Measurements from ENCODE around the gene RGS19. TPM values are rescaled to one million over a fixed set of nuclear protein-coding genes. Genes with fewer than 3 reads are reported as not detected.

Gene RGS19
- total RNA-seq, 2 experiments from 2014 or later = 9.7 to 14.8 TPM

DNA sequence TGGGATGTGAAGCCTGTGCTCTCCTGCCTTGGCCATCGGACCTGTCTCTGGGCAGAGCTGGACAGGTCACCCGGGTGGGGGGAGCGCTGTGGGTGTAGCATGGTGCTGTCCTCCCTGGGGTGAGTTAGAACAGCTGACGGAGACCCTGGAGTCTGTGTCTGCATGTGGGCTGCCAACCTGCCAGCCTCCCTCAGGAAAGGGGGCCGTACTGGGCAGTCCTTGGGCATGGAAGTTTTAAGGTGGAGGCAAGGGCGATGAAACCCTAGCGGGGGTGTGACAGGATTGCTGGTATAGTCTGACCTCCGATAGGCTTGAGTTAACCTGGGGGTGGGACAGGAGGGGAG is 32.3 kb downstream of the RGS19 start:
- TF ChIP-seq, protein P1, sequence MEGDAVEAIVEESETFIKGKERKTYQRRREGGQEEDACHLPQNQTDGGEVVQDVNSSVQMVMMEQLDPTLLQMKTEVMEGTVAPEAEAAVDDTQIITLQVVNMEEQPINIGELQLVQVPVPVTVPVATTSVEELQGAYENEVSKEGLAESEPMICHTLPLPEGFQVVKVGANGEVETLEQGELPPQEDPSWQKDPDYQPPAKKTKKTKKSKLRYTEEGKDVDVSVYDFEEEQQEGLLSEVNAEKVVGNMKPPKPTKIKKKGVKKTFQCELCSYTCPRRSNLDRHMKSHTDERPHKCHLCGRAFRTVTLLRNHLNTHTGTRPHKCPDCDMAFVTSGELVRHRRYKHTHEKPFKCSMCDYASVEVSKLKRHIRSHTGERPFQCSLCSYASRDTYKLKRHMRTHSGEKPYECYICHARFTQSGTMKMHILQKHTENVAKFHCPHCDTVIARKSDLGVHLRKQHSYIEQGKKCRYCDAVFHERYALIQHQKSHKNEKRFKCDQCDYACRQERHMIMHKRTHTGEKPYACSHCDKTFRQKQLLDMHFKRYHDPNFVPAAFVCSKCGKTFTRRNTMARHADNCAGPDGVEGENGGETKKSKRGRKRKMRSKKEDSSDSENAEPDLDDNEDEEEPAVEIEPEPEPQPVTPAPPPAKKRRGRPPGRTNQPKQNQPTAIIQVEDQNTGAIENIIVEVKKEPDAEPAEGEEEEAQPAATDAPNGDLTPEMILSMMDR (IDR thresholded peaks at IDR 0.05) = no peak
- DNase-seq (no peak), ATAC-seq (ENCODE audit: poor library complexity) (no peak)
- H3K4me1 Mint-ChIP-seq (ENCODE audit: low read depth) = peaks cover 26% of the 10 kb centered on the region
- POLR2A ChIA-PET = interaction anchor here (0.7 to 1.2 kb wide), 2 partner anchors 9 to 69 kb away, joined by 3 read pairs; no protein-coding TSS in a partner anchor
- H3K36me3 ChIP-seq (ENCODE audit: insufficient read depth, low read length) = no peaks in the 10 kb centered on the region
- no peak overlapping the region for H3K27ac ChIP-seq (ENCODE audit: low read depth in 1 of 2, low read length in 2 of 2)
- CTCF ChIA-PET = interaction anchor here (1.2 kb wide), 1 partner anchor 9 kb away, joined by 3 read pairs; no protein-coding TSS in a partner anchor
- peaks cover 0 to 22% of the 10 kb centered on the region in 2 experiments for H3K9me3 ChIP-seq (ENCODE audit: control insufficient read depth in 1 of 2, insufficient read depth in 1 of 2, low read length in 2 of 2)
- no peaks in the 10 kb centered on the region for H3K36me3 Mint-ChIP-seq (ENCODE audit: low read depth)
- H3K27me3 ChIP-seq (ENCODE audit: control insufficient read depth in 1 of 2, insufficient read depth in 2 of 2, low read length in 2 of 2) = peaks cover 25 to 33% of the 10 kb centered on the region in 2 experiments
- intact Hi-C loops (cut with DNase I, micrococcal nuclease) = no loop called here
- no peaks in the 10 kb centered on the region for H3K9me3 Mint-ChIP-seq
- no peak overlapping the region for H3K27ac Mint-ChIP-seq
- H3K4me3 Mint-ChIP-seq = no peak overlapping the region
- peaks cover 21% of the 10 kb centered on the region for H3K4me1 ChIP-seq (ENCODE audit: insufficient read depth, low read length)
- no peak overlapping the region for H3K4me3 ChIP-seq (ENCODE audit: low read length)
- H3K27me3 Mint-ChIP-seq = peaks cover 34% of the 10 kb centered on the region

DNA sequence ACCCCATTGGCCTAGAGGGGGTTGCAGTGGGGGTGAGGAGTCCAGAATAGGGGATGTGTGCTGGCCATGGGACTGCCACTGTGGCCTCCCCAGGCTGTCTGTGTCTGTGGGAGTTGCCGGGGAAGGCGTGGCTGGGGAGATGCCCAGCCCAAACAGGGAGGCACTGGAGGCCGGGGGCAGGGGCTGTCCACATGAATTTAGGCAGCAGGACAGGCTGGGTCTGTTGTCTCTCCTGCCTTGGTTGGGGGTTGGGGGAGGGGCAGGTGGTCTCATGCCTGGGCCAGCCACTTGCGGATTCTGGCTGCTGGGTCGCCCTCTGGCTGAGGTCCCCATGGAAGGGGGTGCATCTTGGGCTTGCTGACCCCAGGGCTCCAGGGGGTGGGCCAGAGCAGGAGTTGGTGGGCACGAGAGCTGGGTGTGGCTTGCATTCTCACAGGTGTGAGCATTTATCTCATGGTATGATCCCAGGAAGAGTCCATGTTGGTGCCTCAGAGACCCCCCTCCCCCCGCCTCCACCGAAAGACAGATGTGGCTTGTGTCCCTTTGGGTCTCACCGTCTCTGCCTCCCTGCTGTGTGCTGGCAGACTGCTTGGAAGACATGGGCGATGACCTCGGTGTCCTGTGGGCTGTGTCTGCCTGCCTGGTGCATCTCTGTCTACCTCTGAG is 33.8 kb downstream of the RGS19 start:
- H3K27me3 Mint-ChIP-seq = peaks cover 22% of the 10 kb centered on the region
- Histone ChIP-seq H3K4me1 (ENCODE audit: insufficient read depth, low read length) (peaks cover 36% of the 10 kb centered on the region), H3K4me3 (ENCODE audit: low read length) (no peak overlapping the region), H3K9me3 (ENCODE audit: control insufficient read depth in 1 of 2, insufficient read depth in 1 of 2, low read length in 2 of 2) (peaks cover 0 to 9% of the 10 kb centered on the region in 2 experiments), H3K27me3 (ENCODE audit: control insufficient read depth in 1 of 2, insufficient read depth in 2 of 2, low read length in 2 of 2) (peaks cover 10 to 17% of the 10 kb centered on the region in 2 experiments), H3K27ac (ENCODE audit: low read depth in 1 of 2, low read length in 2 of 2) (no peak overlapping the region), H3K36me3 (ENCODE audit: insufficient read depth, low read length) (no peaks in the 10 kb centered on the region)
- peak overlapping the region; percentile 40 for H3K27ac Mint-ChIP-seq
- no peak for DNase-seq
- no peak for ATAC-seq (ENCODE audit: poor library complexity)
- ChIA-PET CTCF (no interaction called here), POLR2A (no interaction called here)
- H3K9me3 Mint-ChIP-seq = no peaks in the 10 kb centered on the region
- intact Hi-C loops (cut with DNase I, micrococcal nuclease) = no loop called here
- H3K4me1 Mint-ChIP-seq (ENCODE audit: low read depth) = peaks cover 34% of the 10 kb centered on the region
- H3K4me3 Mint-ChIP-seq = no peak overlapping the region
- no peaks in the 10 kb centered on the region for H3K36me3 Mint-ChIP-seq (ENCODE audit: low read depth)
- TF ChIP-seq, protein P1 (IDR thresholded peaks at IDR 0.05) = no peak

DNA sequence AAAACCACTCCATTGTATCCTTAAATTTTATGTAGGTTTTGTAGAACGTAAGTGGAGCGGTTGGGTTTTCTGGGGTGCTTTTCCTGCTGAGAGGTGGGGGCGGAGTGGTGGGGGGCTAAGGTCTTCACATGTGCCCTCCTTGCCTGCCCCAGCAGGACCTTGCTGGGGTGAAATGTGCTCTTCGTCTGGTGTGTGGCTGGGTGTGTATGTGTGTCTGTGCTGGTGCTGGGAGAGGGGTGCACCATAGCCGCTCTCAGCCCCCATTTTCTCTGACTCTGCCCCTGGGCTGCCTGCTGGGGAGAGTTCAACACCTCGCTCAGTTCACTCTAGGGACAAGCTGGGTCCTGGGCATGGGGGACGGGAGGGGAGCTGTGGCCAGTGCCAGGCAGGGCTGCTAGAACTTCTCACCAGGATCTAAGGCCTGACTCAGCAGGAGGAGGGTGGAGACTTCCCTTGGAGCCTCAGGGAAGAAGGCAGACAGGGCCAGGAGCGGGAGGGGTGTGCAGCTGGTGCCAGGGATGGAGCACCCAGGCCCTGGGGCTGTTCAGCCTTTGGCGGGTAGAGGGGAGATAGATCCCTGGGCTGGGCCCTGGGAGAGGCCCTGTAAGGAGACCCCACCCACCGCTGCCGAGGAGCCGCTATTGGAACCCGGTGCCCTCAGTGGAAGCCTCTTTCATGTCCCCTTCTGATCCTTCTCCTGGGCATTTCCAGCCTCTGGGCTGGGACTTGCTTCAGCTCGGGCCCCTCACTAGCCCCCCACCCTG is 34.7 kb downstream of the RGS19 start:
- DNase-seq = no peak
- Histone ChIP-seq H3K27ac (ENCODE audit: low read depth in 1 of 2, low read length in 2 of 2) (no peak overlapping the region), H3K4me1 (ENCODE audit: insufficient read depth, low read length) (peaks cover 36% of the 10 kb centered on the region), H3K4me3 (ENCODE audit: low read length) (no peak overlapping the region), H3K9me3 (ENCODE audit: control insufficient read depth in 1 of 2, insufficient read depth in 1 of 2, low read length in 2 of 2) (peaks cover 0 to 1% of the 10 kb centered on the region in 2 experiments), H3K27me3 (ENCODE audit: control insufficient read depth in 1 of 2, insufficient read depth in 2 of 2, low read length in 2 of 2) (peaks cover 2 to 9% of the 10 kb centered on the region in 2 experiments), H3K36me3 (ENCODE audit: insufficient read depth, low read length) (no peaks in the 10 kb centered on the region)
- intact Hi-C loops (cut with DNase I, micrococcal nuclease) = loop anchor here in 1 of 2 experiments (5.0 kb wide), 1 partner anchor 33 kb away; the partner anchor contains the start of gene RGS19
- no peaks in the 10 kb centered on the region for H3K9me3 Mint-ChIP-seq
- H3K36me3 Mint-ChIP-seq (ENCODE audit: low read depth) = no peaks in the 10 kb centered on the region
- peaks cover 42% of the 10 kb centered on the region for H3K4me1 Mint-ChIP-seq (ENCODE audit: low read depth)
- no peak for ATAC-seq (ENCODE audit: poor library complexity)
- peaks cover 17% of the 10 kb centered on the region for H3K27me3 Mint-ChIP-seq
- H3K4me3 Mint-ChIP-seq = peak overlapping the region; percentile 83
- ChIA-PET CTCF (no interaction called here), POLR2A (interaction anchor here (1.0 to 1.9 kb wide), 4 partner anchors 13 to 88 kb away, joined by 3 to 6 read pairs (median 4); partner anchors contain the start of genes PRPF6, TCEA2 and UCKL1)
- H3K27ac Mint-ChIP-seq = peak overlapping the region; percentile 79
- TF ChIP-seq, protein P1 (IDR thresholded peaks at IDR 0.05) = no peak
